GM15510 (cell line): ENCODE results near the gene BORCS5.

Experiments used
- POLR2A ChIP-seq: IDR thresholded peaks from 3 replicates; pipeline ENCODE4 v1.6.1; 2011; ENCODE audit warnings: borderline replicate concordance; ENCODE audit not compliant: insufficient read length; ENCODE audit errors: extremely low read depth

The BORCS5 gene

DNA sequence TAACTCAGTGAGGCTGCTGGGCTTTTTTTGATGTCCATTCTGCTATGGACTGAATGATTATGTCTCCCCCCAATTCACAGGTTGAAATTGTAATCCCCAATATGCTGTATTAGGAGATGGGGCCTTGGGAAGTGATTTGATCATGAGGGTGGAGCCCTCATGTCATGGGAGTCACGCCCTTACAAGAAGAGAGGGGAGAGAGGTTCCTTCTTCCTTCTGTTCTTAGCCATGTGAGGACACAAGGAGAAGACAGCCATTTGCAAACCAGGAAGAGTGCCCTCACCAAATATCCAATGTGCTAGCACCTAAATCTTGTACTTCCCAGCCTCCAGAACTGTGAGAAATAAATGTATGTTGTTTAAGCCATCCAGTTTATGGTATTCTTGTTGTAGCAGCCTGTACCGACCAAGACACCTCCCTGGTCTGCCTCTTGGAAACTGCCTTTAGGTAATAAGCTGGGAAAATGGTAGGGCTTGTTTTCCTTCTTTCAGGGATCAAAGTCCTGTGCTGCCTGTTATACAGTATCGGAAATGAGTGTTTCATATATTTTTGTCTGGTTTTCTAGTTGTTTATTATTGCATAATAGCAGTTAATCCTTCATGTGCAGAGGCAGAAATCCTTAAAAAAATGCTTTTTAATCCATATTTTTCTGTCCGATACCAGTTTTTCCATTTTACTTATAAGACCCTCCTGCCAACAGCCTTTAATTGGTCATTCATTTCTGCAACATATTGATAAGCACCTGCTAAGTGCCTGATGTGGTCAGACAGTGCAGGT is 16.3 kb downstream of the BORCS5 start:
- TF ChIP-seq POLR2A = no peak

DNA sequence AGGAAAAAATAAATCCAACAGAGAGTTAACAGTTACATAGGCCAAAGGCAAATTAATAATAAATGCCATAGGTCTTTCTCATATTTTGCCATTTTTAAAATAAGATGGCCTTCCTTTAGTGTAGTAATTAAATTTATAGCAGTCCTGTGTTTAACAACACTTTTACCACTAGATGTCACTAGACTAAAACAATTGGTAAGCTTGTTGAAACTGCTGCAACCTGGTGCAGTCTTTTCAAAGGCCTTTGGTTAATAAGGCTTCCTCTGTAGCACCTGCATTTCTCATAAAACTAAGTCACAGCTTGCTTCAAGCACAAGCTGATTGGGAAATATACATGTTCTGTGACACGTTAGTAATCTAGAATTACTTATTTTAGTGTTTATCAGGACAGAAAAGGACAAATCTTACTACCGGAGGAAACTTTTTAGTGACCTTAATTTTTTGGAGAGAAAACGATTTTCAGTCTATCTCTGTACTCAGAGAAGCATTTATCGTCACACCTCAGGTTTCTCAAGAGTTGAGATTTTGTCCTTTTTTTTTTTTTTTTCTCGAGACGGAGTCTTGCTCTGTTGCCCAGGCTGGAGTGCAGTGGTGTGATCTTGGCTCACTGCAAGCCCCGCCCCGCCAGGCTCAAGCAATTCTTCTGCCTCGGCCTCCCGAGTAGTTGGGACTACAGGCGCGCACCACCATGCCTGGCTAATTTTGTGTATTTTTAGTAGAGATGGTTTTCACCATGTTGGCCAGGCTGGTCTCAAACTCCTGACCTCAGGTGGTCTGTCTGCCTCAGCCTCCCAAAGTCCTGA is 20.0 kb downstream of the BORCS5 start:
- TF ChIP-seq POLR2A = no peak

DNA sequence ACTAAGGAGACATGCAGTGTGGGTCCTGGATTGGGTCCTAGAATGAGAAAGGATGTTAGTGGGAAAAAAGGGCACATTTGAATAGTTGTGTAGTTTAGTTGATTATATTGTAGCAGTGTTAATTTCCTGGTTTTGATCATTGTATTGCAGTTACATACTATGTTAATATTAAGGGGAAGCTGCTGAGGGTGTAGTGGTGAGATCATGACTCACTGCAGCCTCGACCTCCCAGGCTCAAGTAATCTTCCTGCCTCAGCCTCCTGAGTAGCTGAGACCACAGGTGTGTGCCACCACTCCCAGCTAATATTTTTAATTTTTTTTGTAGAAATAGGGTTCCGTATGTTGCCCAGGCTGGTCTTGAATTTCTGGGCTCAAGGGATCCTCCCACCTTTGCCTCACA is 21.7 kb downstream of the BORCS5 start:
- TF ChIP-seq POLR2A = no peak

DNA sequence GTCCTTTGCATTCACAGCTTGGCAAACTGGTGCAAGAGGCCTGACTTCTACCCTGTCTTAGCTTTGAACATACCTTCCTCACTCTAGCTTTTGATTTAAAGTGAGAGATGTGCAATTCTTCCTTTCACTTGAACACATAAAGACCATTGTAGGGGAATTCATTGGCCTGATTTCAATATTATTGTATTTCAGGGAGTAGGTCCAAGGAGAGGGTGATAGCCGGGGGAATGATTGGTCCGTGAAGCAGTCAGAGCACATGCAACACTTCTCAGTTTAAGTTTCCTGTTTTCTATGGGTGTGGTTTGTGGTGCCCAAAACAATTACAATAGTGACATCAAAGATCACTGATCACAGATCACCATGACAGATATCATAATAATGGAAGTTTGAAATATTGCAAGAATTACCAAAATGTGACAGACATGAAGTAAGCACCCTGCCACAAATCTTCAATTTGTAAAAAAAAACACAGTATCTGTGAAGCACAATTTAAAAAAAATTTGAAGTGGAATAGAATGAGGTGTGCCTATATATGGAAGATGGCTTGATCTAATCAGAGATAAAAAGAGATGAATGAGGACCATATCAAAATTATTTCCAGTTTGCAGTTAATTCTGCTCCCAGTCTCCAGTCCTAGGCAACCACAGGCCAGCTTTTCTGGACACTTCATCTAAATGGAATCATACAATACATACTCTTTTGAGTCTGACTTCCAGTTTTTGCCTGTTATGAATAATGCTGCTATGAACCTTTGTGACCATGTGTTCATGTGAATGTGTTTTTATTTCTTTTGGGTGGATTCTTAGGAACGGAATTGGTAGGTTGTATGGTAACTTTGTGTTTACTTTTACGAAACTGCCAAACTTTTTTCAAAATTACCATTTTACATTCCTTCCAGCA is 23.2 kb downstream of the BORCS5 start:
- TF ChIP-seq POLR2A = no peak

DNA sequence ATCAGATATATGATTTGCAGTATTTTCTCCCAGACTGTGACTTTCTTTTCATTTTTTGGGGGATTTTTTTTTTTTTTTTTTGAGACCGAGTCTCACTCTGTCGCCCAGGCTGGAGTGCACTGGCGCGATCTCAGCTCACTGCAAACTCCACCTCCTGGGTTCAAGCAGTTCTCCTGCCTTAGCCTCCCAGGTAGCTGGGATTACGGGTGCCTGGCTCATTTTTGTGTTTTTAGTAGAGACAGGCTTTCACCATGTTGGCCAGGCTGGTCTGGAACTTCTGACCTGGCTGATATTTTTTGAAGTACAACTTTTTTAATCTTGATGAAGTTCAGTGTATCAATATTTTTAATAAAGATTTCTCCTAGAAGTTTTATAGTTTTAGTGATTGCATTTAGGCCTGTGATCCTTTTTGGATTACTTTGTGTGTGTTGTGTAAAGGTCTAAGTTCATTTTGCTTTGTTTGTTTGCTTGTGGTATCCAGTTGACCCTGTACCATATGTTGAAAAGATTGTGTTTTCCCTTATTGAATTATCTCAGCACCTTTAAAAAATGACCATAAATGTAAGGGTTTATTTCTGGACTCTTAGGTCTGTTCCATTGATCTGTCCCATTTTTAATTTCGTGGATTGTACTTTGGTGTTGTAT is 24.2 kb downstream of the BORCS5 start:
- no peak for TF ChIP-seq POLR2A

DNA sequence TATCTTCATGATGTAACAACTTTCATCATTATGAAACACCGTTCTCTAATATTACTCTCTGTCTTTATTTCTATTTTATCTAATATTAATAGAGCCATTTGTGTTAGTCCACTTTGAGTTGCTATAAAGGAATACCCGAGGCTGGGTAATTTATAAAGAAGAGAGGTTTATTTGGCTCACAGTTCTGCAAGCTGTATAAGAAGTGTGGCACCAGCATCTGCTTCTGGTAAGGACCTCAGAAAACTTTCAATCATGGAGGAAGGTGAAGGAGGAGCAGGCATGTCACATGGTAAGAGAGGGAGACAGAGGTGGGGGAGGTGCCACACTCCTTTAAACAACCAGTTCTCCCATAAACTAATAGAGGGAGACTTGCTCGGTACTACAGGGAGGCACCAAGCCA is 25.1 kb downstream of the BORCS5 start:
- no peak for TF ChIP-seq POLR2A

DNA sequence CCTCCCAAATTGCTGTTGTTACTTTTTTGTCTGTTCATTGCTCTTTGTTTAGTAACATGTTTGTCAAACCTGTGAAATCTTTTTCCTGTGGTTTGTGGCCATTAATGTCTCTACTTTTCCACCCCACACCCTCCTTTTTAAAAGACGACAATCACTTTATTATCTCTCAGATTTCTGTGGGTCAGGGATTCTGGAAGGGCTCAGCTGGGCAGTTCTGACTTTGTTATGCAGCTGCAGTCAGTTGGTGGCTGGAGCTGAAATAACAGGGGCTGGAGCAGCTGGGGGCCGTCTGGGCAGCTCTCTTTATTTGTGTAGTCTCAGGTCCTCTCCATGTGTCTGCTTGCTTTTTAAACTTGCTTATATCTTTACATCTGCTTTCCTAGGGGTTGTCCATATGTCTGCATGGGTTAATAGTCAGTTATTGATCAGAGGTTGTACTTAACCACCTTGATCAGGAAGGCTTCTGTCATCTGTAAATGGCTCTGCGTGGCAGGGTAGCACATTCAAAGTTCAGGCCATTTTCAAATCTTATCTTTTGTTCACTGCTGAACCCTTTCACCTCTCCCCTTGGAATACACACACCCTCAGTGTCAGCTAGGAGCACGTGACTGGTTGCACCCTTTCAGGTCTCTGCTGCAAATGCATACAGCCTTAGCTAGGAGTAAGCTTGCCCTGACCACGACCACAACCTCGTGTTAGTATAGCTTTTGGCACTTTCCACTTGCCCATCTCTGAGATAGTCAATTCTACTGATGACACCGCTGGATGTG is 27.9 kb downstream of the BORCS5 start:
- no peak for TF ChIP-seq POLR2A

DNA sequence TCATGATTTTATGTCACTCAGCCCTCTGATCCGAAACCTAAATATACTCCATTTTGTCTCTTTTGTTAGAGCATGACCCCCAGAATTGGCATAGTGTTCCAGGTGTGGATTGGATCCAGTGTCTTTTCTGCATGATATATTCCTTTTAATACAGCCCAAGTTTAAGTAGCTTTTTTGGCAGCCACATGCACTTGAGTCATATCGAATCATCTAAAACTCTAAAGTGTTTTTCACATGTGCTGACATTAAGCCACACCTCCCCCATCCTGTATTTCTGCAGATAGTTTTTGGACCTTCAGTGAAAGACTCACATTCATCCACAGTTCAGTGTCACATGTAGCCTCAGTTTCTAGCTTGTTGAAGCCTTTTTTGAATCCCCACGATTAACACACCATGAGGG is 30.6 kb downstream of the BORCS5 start:
- TF ChIP-seq POLR2A = no peak

DNA sequence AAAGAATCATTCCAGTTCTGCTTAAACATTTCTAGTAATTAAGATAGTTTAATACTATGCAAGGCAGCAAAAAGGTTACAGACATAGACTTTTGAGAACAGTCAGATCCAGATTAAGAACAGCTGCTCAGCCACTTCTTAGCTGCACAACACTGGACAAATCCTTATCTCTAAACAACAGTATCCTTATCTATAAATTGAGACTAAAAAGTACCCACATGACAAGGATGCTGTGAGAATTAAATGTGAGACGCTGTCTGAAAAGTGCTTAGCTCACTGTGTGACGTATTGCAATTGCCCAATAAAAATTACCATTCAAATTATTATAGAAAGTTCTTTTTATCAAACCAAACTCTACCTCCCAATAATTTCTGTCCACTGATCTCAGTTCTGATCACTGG is 35.5 kb downstream of the BORCS5 start:
- no peak for TF ChIP-seq POLR2A

DNA sequence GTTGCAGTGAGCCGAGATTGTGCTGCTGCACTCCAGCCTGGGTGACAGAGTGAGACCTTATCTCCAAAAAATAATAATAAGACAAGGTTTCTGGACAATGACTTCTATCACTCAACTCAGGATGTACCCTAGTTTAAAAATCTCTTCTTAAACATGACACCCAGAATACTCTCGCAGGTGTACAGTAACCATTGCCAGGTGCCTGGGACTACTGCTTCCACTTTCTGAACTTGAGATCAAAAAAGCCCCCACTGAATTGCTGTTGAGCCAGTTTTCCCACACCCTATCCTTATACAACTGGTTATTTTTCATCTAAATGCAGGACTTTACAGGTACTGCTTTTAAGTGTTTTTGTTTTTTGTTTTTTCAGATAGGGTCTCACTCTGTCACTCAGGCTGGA is 36.3 kb downstream of the BORCS5 start:
- no peak for TF ChIP-seq POLR2A

DNA sequence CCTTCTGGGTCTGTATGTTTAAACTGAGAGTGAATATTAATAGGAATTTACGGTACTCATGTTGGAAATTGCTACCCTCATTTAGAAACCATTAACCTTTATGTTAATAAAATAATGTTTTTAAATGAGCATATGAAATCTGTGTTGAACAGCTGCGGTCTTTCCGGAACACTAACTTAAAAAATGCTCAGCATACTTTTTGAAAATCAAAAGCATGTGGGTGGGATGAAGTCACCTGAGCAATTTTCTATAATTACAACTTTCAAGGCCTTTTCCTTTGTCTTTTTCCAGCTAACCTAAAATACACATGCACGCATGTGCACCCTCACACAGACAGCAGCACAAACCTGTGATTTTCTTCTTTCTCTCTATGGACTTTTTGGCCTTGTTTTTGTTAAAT is 39.8 kb downstream of the BORCS5 start:
- TF ChIP-seq POLR2A = no peak

DNA sequence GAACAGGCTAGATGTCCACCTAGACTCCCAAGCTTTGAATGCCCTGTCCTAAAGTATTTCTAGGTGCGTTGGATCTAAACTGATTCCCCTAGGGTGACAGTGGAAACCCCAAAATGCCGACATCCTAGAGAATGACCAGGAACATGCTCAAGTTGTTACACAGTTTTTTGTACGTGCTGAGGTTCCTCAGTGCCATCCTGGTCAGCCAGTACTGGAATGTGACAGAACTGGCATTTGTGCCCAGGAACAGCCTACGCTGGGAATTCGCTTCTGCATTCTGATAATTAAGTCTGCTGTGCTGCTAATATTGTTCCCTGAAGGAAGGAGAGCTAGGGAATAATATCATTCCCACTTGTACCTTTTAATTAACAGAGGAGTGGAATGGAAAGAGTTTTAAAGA is 40.3 kb downstream of the BORCS5 start:
- no peak for TF ChIP-seq POLR2A

DNA sequence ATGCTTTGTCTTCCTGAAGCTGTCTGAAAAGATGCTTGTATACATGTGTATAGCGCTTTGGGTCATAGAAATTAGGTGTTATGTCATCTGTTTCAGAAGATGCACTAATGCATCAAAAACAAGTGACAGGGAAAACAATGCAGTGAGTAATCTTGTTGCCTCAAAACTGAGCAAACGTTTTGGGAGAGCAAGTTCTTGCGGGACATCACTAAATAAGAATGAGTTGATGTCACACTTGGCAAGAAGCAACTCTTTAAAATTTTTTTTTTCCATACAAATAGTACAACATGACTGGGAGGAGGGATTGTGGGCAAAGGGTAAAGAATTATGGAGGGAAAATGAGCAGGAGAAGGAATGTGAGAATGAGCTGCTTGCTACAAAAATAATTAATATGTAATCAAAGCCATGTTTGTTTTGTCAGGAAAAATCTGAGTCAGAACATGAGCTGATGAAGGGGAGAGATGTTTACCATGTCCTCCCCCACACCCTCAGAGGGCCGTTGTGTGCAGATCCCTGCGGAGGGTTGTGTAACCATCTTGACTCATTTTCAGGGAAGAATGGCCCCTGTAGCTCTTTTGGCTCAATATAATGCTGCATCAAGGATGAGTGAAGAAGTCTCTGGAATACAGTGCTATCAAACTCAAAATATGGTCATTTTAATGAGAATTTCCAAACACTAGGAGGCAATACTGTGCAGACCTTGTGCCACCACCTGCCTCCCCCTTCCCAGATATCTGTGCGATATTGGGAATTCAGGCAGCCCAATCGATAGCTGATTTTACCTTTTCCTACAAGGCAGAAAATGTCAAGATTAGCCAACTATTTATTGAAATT is 41.4 kb downstream of the BORCS5 start:
- no peak for TF ChIP-seq POLR2A
